A172 (cell line): ENCODE data around the gene SSUH2. TPM values are rescaled to one million over a fixed set of nuclear protein-coding genes. Genes with fewer than 3 reads are reported as not detected.
A peak's percentile ranks its signal among the peaks of the same experiment; 100 is the strongest.
"Not testable (repeated sequence)": the region's sequence is repeated elsewhere in the genome, so short reads cannot be mapped to it uniquely, and the experiment has no call there.

Source experiments
- DNase-seq: peaks from one replicate; pipeline ENCODE4 v3.0.0-alpha.2; 2015; ENCODE audit warnings: low spot score
- total RNA-seq: library from RNA; depleted of rRNA; stranded (reverse); fragments of >200 nt; shearing (Covaris generic); gene quantifications from 2 replicates; pipeline ENCODE4 v1.2.3, GENCODE V29; 2014; rRNA removed

SSUH2 gene
- total RNA-seq, 1 experiment from 2014 or later = 0.19 TPM

DNA sequence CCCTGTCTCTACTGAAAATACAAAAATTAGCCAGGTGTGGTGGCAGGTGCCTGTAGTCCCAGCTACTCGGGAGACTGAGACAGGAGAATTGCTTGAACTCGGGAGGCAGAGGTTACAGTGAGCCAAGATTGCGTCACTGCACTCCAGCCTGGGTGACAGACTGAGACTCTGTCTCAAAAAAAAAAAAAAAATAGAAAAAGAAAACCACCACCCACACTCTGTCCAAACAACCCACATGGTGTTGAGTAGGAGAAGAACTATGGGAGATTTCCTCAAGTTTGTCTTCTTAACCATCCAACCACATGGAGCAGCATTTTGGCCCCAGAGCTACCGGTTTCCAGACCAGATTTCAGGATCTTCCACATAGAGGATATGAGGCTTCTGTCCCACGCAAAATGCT lies 64.2 kb downstream of the SSUH2 start:
- DNase-seq = not testable (repeated sequence)

DNA sequence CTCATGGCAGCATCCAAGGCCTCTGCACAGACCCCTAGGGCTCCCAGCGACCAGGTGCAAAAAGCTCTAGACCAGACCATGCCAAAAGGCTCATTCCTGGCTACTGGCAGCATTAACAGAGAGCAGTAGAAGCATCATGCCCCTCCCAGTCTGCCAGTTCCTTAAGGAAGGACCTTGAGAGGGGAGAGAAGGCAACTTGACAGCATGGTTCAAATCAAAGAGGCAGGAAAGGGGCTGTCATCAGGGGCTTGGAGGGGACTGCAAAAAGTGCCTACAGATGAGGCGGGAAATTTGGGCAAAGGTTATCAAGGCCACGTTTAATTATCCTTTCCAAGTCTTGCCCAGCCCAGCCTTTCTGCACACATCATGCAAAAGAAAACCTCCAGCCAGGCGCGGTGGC lies 64.7 kb downstream of the SSUH2 start:
- no peak for DNase-seq

DNA sequence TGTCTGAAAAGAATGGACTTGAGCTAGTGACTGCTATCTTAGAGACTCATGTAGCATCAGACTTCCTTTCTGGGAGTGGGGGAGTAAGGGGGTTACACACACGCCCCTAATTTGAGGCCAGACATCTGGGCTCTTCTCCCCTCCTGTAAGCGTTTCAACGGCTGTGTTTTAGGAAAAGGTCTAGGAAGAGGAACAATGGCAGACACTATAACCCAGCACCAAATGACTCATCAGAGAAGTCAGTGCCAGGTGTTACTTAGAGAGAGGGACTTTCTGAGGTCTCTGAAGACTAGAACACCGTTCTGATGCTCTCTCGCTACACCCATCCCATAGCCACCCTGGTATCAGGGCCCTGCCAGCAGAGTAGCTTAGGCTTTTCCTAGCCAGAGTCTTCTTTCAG lies 65.5 kb downstream of the SSUH2 start:
- DNase-seq = peak; percentile 28

GRCh38 chr3:8578282-8578681 lies 66.3 kb downstream of the SSUH2 start:
- DNase-seq = no peak

DNA sequence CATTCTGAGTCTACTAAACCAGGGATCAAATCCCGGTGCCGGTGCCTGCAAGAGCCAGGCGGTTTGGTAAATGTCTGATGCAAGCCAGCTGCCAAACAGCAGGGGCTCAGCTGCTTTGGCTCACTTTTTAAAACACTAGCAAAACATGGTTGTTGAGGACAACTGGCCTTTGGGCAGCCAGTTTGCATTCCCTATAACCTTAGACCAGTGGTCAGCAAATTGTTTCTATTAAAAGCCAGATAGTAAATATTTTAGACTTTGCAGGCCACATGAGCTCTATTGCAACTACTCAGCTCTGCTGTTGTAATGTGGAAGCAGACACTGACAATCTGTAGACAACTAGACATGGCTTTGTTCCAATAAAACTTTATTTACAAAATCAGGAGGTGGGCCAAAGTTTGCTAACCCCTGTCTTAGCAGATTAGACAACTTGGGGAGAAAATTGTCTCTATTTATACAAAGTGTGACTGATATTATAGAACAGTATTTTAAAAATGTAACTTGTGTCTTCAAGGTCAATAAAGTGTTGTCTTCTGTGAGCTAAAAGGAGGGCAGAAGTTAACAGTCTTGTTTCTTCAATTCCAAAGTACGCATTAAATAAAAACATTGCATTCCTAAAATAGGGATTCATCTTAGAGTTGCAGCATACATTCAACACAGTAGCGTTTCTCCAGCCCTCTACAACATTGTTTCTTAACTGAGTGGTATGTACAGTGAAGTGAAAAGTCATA lies 67.6 kb downstream of the SSUH2 start:
- DNase-seq = no peak

- no peak for DNase-seq
These were observed 68.2 kb downstream of the SSUH2 start for GRCh38 chr3:8576436-8576835.

DNA sequence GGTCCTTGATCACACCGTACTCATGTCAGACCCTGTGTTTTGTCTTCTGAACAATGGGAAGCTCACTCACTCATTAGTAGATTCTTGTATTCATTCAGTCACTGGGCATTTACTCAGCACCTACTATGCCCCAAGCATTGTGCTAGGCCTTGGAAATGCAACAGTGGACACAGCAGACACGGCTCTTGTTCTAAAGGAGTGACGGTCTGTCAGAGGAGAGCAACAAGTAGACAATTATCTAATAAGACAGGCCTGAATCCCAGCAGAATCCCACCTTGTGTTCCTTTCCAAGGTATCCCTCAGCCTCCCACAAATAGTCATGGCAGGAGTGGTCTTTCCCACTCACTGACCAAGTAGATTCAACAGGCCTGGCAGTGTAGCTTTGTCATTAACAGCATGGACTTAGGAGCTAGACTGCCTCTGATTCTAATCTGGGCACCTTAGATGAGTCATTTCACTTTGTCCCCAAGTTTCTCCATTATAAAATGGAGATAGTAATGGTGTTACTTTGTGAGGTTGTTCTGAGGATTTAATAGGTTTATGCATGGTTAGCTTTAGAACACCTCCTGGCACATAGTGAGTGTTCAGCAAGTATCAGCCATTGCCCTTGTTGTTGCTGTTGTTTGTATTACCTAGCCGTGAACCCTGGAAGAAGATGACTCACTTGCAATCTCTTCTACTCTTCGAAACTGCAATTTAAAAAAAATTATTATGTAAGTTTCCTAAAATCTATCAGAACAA lies 69.1 kb downstream of the SSUH2 start:
- peak; percentile 30 for DNase-seq

GRCh38 chr3:8574670-8575322 lies 69.8 kb downstream of the SSUH2 start:
- no peak for DNase-seq

DNA sequence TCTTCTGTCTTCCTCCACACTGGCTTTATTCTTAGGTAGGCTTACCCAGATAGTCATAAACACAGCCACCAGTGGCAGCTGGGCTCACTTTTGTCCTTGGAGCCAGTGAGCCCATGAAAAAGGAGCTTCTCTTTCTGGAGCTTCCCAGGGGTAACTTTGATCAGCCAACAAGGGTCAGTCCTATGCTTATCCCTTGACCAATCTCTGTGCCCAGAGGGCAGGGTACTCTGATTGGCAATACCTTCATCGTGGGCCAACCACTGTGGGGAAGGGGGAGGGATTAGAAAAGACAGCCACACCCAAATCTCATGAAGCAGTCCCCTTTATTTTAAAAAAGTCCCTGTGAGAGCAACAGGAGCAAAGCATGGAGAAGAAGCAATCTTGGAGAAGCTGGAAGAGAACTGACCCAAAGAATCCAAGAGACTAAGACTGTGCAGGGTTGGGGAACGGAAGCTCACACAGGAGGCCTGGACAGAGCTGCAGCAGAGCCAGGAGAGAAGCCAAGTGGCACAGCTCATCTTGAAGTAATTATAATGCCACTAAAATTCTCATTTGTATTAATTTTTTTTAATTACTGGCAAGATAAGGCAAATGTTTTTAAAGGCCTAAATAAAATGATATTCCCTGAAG lies 70.4 kb downstream of the SSUH2 start:
- DNase-seq = no peak

DNA sequence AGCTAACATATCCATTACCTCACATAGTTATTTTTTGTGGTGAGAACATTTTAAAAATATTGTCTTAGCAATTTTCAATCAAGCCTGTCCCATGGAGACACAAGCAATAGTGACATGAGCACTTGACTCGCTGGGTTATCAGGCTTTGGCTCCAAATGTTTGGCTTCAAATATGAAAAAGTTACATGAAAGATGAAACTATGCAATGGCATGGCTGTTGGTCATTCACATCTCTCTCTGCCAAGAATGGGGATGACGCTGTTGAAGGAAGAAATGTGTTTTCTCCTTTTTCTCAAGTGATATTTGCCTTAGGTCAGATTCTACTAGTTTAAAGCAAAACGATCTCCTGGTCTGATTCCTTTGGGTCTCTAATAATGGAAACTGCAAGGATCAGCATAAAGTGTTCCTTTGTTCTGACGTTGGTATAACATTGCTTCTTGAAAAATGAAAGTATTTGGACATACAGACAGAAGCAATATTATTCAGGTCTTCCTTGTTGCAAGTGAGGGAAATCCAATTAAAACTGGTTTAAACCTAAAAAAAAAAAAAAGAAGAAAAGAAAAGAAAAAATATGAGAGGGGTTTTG lies 71.2 kb downstream of the SSUH2 start:
- DNase-seq = no peak

DNA sequence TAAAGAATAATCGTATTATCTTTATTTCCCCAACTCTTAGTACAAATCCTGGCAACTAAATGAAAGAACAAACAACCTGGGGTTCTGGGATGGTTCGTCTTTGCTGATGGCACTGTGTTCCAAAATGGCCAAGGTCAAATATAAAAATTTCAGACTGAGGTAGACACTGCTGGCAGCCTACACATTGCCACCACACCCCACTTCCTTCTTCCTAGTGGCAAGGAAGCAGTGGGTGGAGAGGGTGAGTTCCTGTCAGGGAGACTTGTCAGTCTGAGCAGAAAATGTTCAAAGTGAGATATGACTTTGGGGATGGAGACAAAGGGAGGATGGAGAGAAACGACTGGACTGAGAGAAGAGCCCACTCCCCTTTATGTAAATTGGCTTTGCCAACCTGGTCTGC lies 73.3 kb downstream of the SSUH2 start:
- DNase-seq = no peak

Other genes starting within 250 kb of the SSUH2 start
- gene LMCD1, start 143.0 kb downstream of the SSUH2 start, total RNA-seq = 3.9 and 8.4 TPM in 2 replicates
- 0.24 TPM in 1 of 2 replicates, not detected in the other for gene CAV3, start 89.0 kb upstream of the SSUH2 start, total RNA-seq
- 115 and 124 TPM in 2 replicates for gene OXTR, start 124.8 kb upstream of the SSUH2 start, total RNA-seq